Neural cell (in vitro differentiated cells): ENCODE data around the gene ELP4.

ENCODE experiments used
- RAD21 ChIP-seq: fragments of 450-650 bp; conservative IDR thresholded peaks from 2 replicates; pipeline ENCODE4 v1.6.1; 2014; ENCODE audit warnings: antibody characterized with exemption, mild to moderate bottlenecking, moderate library complexity
- TF ChIP-seq, protein P1 (sequence below): fragments of 450-650 bp; IDR thresholded peaks from 2 replicates; pipeline ENCODE4 v1.5.1; 2014; ENCODE audit warnings: antibody characterized with exemption, mild to moderate bottlenecking, moderate library complexity; ENCODE audit not compliant: poor library complexity, severe bottlenecking
- TF ChIP-seq, protein P2 (sequence below): IDR thresholded peaks from 2 replicates; pipeline ENCODE4 v1.6.1; 2012; ENCODE audit warnings: borderline replicate concordance

DNA sequence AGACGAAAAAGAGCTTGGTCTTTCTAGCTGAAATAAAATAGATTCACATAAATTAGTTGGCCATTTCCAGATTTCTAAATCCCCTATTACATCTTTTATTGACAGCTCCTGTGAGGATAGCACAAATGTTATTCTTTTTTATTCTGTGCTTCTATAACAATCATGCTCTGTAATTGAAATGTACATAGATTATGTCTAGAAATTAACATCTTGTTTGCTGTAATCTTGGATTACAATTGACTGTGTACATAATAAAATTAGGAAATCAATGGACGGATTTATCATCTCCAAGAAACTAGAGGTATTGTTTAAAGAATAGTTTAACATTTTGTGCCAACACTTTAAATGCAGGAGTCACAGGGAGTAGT is 31.4 kb upstream of the ELP4 start:
- TF ChIP-seq, protein P1, sequence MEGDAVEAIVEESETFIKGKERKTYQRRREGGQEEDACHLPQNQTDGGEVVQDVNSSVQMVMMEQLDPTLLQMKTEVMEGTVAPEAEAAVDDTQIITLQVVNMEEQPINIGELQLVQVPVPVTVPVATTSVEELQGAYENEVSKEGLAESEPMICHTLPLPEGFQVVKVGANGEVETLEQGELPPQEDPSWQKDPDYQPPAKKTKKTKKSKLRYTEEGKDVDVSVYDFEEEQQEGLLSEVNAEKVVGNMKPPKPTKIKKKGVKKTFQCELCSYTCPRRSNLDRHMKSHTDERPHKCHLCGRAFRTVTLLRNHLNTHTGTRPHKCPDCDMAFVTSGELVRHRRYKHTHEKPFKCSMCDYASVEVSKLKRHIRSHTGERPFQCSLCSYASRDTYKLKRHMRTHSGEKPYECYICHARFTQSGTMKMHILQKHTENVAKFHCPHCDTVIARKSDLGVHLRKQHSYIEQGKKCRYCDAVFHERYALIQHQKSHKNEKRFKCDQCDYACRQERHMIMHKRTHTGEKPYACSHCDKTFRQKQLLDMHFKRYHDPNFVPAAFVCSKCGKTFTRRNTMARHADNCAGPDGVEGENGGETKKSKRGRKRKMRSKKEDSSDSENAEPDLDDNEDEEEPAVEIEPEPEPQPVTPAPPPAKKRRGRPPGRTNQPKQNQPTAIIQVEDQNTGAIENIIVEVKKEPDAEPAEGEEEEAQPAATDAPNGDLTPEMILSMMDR: no peak
- TF ChIP-seq, protein P2, sequence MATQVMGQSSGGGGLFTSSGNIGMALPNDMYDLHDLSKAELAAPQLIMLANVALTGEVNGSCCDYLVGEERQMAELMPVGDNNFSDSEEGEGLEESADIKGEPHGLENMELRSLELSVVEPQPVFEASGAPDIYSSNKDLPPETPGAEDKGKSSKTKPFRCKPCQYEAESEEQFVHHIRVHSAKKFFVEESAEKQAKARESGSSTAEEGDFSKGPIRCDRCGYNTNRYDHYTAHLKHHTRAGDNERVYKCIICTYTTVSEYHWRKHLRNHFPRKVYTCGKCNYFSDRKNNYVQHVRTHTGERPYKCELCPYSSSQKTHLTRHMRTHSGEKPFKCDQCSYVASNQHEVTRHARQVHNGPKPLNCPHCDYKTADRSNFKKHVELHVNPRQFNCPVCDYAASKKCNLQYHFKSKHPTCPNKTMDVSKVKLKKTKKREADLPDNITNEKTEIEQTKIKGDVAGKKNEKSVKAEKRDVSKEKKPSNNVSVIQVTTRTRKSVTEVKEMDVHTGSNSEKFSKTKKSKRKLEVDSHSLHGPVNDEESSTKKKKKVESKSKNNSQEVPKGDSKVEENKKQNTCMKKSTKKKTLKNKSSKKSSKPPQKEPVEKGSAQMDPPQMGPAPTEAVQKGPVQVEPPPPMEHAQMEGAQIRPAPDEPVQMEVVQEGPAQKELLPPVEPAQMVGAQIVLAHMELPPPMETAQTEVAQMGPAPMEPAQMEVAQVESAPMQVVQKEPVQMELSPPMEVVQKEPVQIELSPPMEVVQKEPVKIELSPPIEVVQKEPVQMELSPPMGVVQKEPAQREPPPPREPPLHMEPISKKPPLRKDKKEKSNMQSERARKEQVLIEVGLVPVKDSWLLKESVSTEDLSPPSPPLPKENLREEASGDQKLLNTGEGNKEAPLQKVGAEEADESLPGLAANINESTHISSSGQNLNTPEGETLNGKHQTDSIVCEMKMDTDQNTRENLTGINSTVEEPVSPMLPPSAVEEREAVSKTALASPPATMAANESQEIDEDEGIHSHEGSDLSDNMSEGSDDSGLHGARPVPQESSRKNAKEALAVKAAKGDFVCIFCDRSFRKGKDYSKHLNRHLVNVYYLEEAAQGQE: no peak
- no peak for TF ChIP-seq RAD21
